Subcutaneous abdominal adipose tissue (tissue), 5 donors: Measurements from ENCODE around the gene SOS1.
A peak's percentile ranks its signal among the peaks of the same experiment; 100 is the strongest.

Source experiments
- H3K27ac ChIP-seq: one replicate; pipeline ENCODE4 v1.7.0; 2013; ENCODE audit warnings: low read depth, mild to moderate bottlenecking, inconsistent platforms, low read length, moderate library complexity
- H3K27me3 ChIP-seq, 5 donors: one replicate each; pipeline ENCODE4 v1.7.0; 2013; ENCODE audit warnings: low read length in 5 of 5, inconsistent platforms in 1 of 5; ENCODE audit not compliant: control insufficient read depth in 5 of 5, insufficient read depth in 4 of 5
- H3K36me3 ChIP-seq, 5 donors: one replicate each; pipeline ENCODE4 v1.7.0; 2013; ENCODE audit warnings: low read length in 5 of 5; ENCODE audit not compliant: control insufficient read depth in 5 of 5, insufficient read depth in 5 of 5
- H3K4me1 ChIP-seq, 5 donors: one replicate each; pipeline ENCODE4 v1.7.0; 2013; ENCODE audit warnings: low read length in 5 of 5, mild to moderate bottlenecking in 3 of 5, moderate library complexity in 1 of 5; ENCODE audit not compliant: control insufficient read depth in 5 of 5, insufficient read depth in 5 of 5
- H3K4me3 ChIP-seq, 5 donors: one replicate each; pipeline ENCODE4 v1.7.0; 2013; ENCODE audit warnings: low read length in 5 of 5, low read depth in 1 of 5
- H3K9ac ChIP-seq, 5 donors: one replicate each; pipeline ENCODE4 v1.7.0; 2013; ENCODE audit warnings: low read length in 5 of 5, mild to moderate bottlenecking in 4 of 5, moderate library complexity in 3 of 5
- H3K9me3 ChIP-seq, 5 donors: one replicate each; pipeline ENCODE4 v1.7.0; 2013; ENCODE audit warnings: low read length in 5 of 5; ENCODE audit not compliant: control insufficient read depth in 5 of 5
- donor health status: healthy.
- donor health status: healthy.
- donor health status: healthy.
- donor health status: healthy.
- donor health status: healthy.

Gene SOS1

DNA sequence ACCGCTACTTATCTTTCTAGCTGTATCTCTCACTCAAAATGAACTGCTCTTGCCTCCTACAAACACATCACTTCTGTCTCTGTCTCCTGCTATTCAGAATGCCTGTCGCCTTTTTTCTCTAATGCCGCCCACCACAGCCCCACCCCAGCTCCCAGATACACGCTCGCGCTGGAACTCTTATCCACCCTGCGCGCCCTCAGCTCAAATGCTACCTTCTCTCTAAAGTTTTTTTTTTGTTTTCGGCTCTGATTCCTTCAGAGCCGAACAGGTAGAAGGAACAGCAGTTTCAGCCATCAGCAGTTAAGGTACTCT is 3.9 kb upstream of the SOS1 start:
- Histone ChIP-seq H3K36me3 (no peaks in the 10 kb centered on the region), H3K9me3 (no peaks in the 10 kb centered on the region), H3K4me3 (peak overlapping the region; percentile 72 to 98 (median 85)), H3K27me3 (no peaks in the 10 kb centered on the region), H3K27ac (peak overlapping the region; percentile 99), H3K9ac (peak overlapping the region; percentile 5 to 96 (median 89)), H3K4me1 (peaks cover 4 to 59% (median 49%) of the 10 kb centered on the region in 5 donors)

DNA sequence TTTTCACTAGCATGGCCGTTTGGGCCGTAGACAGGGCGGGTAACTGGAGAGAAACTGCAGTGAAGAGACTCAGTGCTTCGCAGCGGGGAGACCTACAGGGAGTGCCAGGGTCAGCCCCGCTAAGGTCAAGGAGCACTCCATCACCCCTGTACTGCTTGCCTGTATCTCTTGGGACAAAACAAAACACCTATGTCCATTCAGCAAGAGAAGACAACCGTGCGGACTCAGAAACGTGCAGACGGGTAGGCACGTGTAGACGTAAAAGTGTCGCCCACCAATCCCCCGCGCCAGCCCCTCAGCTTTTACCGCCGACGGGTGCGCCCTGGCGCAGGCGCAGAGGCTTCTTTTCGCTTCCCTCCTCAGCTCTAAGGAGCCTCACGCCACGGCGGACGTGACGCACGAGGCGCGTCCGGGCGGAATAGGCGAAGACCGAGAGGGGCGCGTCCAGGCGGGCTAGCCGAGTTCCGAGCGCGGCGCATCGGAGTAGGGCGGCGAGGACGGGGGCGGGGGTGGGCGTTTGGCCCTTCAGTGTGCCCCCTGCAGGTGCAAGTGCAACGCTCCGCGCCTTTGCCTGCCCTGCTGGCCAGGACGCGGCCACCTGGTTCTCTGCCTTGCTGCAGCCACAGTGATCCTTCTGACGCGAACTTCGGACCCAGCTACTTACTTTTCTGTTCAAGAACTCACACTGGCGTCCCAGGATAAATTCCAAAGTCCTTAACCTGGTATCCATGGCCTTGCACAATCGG is 3.3 kb upstream of the SOS1 start:
- H3K36me3 ChIP-seq, result no peaks in the 10 kb centered on the region
- no peaks in the 10 kb centered on the region for H3K9me3 ChIP-seq
- H3K4me1 ChIP-seq, result peaks cover 4 to 62% (median 48%) of the 10 kb centered on the region in 5 donors
- peak overlapping the region; percentile 72 to 99 (median 85) for H3K4me3 ChIP-seq
- peak overlapping the region; percentile 84 to 96 (median 89) for H3K9ac ChIP-seq
- H3K27me3 ChIP-seq, result no peaks in the 10 kb centered on the region
- H3K27ac ChIP-seq, result peak overlapping the region; percentile 99

DNA sequence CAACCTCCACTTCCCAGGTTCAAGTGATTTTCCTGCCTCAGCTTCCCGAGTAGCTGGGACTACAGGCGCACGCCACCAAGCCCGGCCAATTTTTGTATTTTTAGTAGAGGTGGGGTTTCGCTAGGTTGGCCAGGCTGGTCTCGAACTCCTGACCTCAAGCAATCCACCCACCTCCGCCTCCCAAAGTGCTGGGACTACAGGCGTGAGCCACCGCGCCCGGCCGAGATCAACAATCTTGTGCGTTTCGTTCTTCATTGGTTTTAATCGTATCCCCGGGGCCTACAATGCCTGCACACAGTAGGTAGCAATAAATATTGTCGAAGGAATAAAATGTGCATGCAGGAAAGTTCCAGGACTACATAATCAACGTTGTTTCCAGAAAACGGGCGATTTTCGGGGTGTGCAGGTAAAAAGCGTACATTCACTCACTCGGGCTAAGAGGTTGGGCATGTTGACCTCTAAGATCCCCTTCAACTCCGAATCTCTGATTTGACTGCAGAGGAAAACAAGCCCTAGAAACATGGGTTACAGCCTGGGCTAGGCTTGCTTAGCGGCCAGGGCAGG is 2.7 kb upstream of the SOS1 start:
- Histone ChIP-seq H3K9me3 (no peaks in the 10 kb centered on the region), H3K9ac (peak overlapping the region; percentile 66 to 96 (median 84)), H3K4me1 (peaks cover 4 to 62% (median 48%) of the 10 kb centered on the region in 5 donors), H3K27me3 (no peaks in the 10 kb centered on the region), H3K27ac (peak overlapping the region; percentile 99), H3K36me3 (no peaks in the 10 kb centered on the region), H3K4me3 (peak overlapping the region; percentile 72 to 99 (median 85))

DNA sequence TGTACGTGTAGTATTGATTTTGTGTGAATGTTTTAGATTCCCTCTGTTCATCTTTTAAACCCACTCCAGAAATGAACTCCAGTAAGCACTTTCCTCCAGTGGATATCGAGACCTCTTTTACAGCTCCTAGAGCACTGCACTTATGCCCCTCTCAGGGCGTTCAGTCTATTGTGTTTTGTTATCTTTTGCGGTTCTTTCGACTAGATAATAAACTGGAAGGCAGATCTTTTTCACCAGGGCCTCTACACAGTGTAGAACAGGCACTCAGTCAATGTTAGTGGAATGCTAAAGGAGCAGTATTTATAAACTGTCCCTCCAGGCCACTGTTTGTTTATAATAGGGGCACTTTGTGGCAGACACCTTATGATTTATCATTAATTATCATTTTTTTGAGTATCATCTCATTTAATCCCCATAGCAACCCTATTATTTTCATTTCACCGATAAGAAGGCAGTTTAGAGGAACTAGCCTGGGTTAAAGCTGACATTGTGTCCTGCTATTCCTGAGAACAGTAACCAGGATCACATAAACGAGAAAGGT is 742 bp upstream of the SOS1 start:
- peaks cover 4 to 67% (median 53%) of the 10 kb centered on the region in 5 donors for H3K4me1 ChIP-seq

DNA sequence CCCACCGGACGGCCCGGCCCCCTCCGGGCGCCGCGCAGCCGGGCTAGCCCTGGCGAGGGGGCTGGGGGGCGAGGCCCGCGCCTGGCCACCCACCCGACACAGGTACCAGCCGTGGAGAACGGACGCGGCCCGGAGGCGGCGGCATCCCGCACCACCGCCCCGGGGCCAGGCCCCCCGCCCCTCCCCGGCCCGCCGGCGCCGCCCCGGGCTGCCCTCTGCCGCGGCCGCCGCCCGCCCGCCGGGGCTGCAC is 405 bp downstream of the SOS1 start:
- Histone ChIP-seq H3K9me3 (no peaks in the 10 kb centered on the region), H3K27me3 (no peaks in the 10 kb centered on the region), H3K36me3 (peaks cover 0 to 6% (median 3%) of the 10 kb centered on the region in 5 donors), H3K27ac (peak overlapping the region; percentile 99), H3K4me1 (peaks cover 4 to 65% (median 52%) of the 10 kb centered on the region in 5 donors), H3K9ac (peak overlapping the region in 2 of 5 donors; percentile 90 to 93), H3K4me3 (peak overlapping the region in 4 of 5 donors; percentile 84 to 93 (median 90))

More for the DNA sequence above, 742 bp upstream of the SOS1 start:
- Histone ChIP-seq H3K9ac (peak overlapping the region; percentile 86 to 99 (median 93)), H3K36me3 (peaks cover 0 to 3% (median 0%) of the 10 kb centered on the region in 5 donors), H3K27ac (peak overlapping the region; percentile 99), H3K4me3 (peak overlapping the region; percentile 81 to 93 (median 88)), H3K27me3 (no peaks in the 10 kb centered on the region), H3K9me3 (no peaks in the 10 kb centered on the region)

DNA sequence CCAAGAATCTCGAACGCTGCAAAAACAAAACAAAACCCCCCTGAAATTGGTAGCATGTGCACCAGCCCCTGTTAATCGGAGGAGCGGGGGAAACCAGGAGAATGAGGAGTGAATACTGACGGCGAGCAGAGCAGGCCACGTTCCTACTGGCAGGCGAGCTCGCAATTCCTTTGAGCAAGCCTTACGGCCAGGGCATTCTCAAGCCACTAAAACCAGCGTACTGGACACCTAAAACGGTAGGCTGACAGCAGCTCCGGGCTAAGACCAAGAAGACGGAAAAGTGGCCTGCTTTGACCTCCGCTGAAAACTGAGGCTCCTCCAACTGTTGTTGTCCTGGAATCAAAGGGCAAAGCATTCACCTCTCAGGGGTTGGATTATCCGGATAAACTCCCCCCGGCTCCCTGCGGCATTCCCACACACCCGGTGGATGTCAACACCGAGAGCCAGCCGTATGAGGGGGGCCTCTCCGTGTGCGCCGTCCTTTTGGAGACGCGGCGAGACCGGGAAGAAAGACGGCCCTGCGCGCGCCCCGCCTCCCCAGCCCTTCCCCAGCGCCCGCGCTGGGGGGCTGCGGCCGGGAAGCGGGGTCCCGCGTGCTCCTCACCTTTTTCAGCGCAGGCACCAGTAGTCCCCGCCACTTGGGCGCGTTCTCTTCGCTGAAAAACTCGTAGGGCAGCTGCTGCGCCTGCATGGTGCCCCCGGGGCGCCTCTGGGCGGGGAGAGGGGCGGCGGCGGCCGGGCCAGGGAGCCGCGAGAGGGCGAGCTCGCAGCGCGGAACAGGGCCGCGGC is 925 bp downstream of the SOS1 start:
- Histone ChIP-seq H3K9ac (peak overlapping the region; percentile 76 to 97 (median 96)), H3K9me3 (no peaks in the 10 kb centered on the region), H3K4me1 (peaks cover 4 to 60% (median 48%) of the 10 kb centered on the region in 5 donors), H3K36me3 (peaks cover 0 to 6% (median 3%) of the 10 kb centered on the region in 5 donors), H3K27me3 (no peaks in the 10 kb centered on the region), H3K4me3 (peak overlapping the region; percentile 84 to 98 (median 92)), H3K27ac (peak overlapping the region; percentile 84)

DNA sequence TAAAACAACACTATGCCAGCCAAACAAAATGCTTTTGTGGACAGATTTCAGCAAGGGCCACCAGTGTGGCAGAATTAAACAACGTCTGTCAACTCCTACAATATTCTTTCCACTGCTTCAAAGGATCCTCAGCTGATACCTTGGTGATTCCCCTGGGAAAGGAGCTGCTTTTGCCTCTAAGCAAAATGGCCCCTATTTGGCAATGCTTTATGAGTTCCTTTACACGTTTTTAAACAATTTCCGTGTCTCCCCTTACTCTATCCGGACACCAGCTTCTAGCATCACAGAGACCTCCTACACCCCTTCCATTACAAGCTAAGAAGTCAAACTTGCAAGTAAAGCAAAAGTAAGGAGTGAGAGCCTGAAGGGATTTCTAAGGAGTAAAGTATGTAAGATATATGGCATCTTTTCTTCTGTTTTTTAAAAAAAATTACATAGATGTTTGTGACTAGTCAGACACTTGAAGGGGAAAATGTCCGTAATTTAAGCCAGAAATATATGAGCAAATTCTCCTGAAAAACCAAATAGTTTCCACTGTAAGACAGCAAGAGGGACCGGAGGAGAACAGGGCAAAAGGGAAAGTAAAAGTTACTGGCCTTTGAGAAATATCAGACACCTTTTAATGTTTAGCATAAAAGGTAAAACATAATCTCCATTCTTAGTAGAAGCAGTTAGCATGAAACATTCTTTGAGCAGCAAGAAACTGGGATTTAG is 1.9 kb downstream of the SOS1 start:
- H3K9me3 ChIP-seq, result no peaks in the 10 kb centered on the region
- H3K4me3 ChIP-seq, result peak overlapping the region; percentile 84 to 98 (median 92)
- peaks cover 0 to 6% (median 3%) of the 10 kb centered on the region in 5 donors for H3K36me3 ChIP-seq
- peaks cover 4 to 55% (median 47%) of the 10 kb centered on the region in 5 donors for H3K4me1 ChIP-seq
- H3K27me3 ChIP-seq, result no peaks in the 10 kb centered on the region
- H3K9ac ChIP-seq, result peak overlapping the region; percentile 76 to 97 (median 96)
- H3K27ac ChIP-seq, result peak overlapping the region; percentile 84

DNA sequence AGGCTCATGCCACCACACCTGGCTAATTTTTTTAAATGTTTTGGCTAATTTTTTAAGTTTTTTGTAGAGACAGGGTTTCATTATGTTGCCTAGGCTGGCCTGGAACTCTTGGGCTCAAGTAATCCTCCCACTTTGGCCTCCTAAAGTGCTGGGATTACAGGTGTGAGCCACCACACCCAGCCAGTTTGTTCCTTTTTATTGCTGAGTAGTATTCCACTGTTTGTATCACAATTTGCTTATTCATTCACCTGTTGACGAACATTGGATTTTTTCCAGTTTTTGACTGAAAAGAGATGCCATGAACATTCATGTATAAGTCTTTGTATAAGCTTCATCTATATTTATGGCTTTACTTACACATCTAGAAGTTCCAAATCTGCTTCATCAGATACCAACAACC is 5.3 kb downstream of the SOS1 start:
- Histone ChIP-seq H3K36me3 (peaks cover 3 to 23% (median 8%) of the 10 kb centered on the region in 5 donors), H3K27ac (peak overlapping the region; percentile 33), H3K4me3 (no peak overlapping the region), H3K9ac (no peak overlapping the region), H3K4me1 (peaks cover 0 to 33% (median 31%) of the 10 kb centered on the region in 5 donors), H3K27me3 (no peaks in the 10 kb centered on the region), H3K9me3 (no peaks in the 10 kb centered on the region)

DNA sequence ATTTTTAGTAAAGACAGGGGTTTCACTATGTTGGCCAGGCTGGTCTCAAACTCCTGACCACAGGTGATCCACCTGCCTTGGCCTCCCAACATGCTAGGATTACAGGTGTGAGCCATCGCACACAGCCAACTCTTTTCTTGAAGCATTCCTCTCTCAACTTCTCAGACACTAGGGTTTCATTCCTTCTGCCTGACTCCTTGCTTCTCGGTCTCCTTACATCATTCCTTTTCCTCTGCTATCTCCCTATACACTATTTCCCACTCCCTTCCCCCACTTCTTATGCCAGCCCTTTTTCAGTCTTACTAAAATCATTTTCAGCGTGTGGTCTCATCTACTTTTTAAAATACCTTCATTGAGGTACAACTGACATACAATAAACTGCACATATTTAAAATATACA is 6.1 kb downstream of the SOS1 start:
- H3K4me1 ChIP-seq, result peaks cover 0 to 32% (median 32%) of the 10 kb centered on the region in 5 donors
- H3K27ac ChIP-seq, result peak overlapping the region; percentile 33
- H3K9ac ChIP-seq, result no peak overlapping the region
- H3K27me3 ChIP-seq, result no peaks in the 10 kb centered on the region
- H3K4me3 ChIP-seq, result no peak overlapping the region
- H3K36me3 ChIP-seq, result peaks cover 3 to 23% (median 8%) of the 10 kb centered on the region in 5 donors
- no peaks in the 10 kb centered on the region for H3K9me3 ChIP-seq
